SU-DHL-6 (cell line): Measurements from ENCODE around the gene CCDC136.

Experiments
- H2AFZ ChIP-seq: fragments of 200-600 bp; sonication (generic); 2 replicates; pipeline ENCODE4 v1.6.1; 2014; ENCODE audit warnings: low read depth, mild to moderate bottlenecking, moderate library complexity, mixed read lengths, antibody characterized with exemption, low read length; ENCODE audit not compliant: severe bottlenecking
- H3F3A ChIP-seq: fragments of 200-600 bp; shearing (Covaris generic); 2 replicates; pipeline ENCODE4 v1.6.0; 2016; ENCODE audit warnings: antibody characterized with exemption, mild to moderate bottlenecking; ENCODE audit not compliant: insufficient read depth
- H3K27ac ChIP-seq: fragments of 200-600 bp; sonication (generic); 2 replicates; pipeline ENCODE4 v1.5.1; 2016; ENCODE audit warnings: low read depth, mild to moderate bottlenecking, low read length, moderate library complexity, mixed read lengths
- H3K27me3 ChIP-seq: fragments of 200-600 bp; sonication (generic), shearing (Covaris generic); 2 replicates; pipeline ENCODE4 v1.6.0; 2014; ENCODE audit warnings: mild to moderate bottlenecking, low read length
- H3K36me3 ChIP-seq: fragments of 200-600 bp; sonication (generic); 2 replicates; pipeline ENCODE4 v1.6.1; 2014; ENCODE audit warnings: mild to moderate bottlenecking, low read length, mixed read lengths
- H3K4me2 ChIP-seq: fragments of 300-600, 200-600 bp; shearing (Covaris generic), sonication (generic); 2 replicates; pipeline ENCODE4 v1.6.0; 2014; ENCODE audit warnings: low read length, low read depth, mild to moderate bottlenecking; ENCODE audit not compliant: poor library complexity, severe bottlenecking
- H3K4me3 ChIP-seq: fragments of 200-600 bp; sonication (generic); 2 replicates; pipeline ENCODE4 v1.5.1; 2014; ENCODE audit warnings: antibody characterized with exemption, low read length, mild to moderate bottlenecking, mixed read lengths; ENCODE audit not compliant: insufficient read depth, poor library complexity, severe bottlenecking
- H3K79me2 ChIP-seq: fragments of 200-600 bp; sonication (generic); 2 replicates; pipeline ENCODE4 v1.6.1; 2014; ENCODE audit warnings: mild to moderate bottlenecking, low read length, moderate library complexity; ENCODE audit not compliant: insufficient read depth
- H3K9ac ChIP-seq: fragments of 200-600 bp; sonication (generic); 2 replicates; pipeline ENCODE4 v1.7.0; 2014; ENCODE audit warnings: mild to moderate bottlenecking, low read length
- H3K9me2 ChIP-seq: fragments of 200-600 bp; sonication (generic); replicated peaks from 2 replicates; pipeline ENCODE4 v1.6.1; 2014; ENCODE audit warnings: low read length; ENCODE audit not compliant: insufficient read depth
- H3K9me3 ChIP-seq: fragments of 200-600 bp; sonication (generic); 2 replicates; pipeline ENCODE4 v1.6.1; 2014; ENCODE audit warnings: low read length, mixed read lengths; ENCODE audit not compliant: insufficient read depth
- H4K20me1 ChIP-seq: fragments of 200-600 bp; sonication (generic); 2 replicates; pipeline ENCODE4 v1.6.1; 2014; ENCODE audit warnings: low read depth, mild to moderate bottlenecking, antibody characterized with exemption, low read length, moderate library complexity, mixed read lengths
- CTCF ChIP-seq: fragments of 200-600 bp; sonication (generic); IDR thresholded peaks from one replicate; pipeline ENCODE4 v1.5.1; 2017; ENCODE audit warnings: antibody characterized with exemption, mild to moderate bottlenecking, low read length, moderate library complexity; ENCODE audit not compliant: insufficient read depth, poor library complexity, severe bottlenecking
- EZH2phosphoT487 ChIP-seq: fragments of 200-600 bp; sonication (generic), shearing (Covaris generic); conservative IDR thresholded peaks from 2 replicates; pipeline ENCODE4 v1.6.1; 2018; ENCODE audit warnings: mild to moderate bottlenecking, antibody characterized with exemption, low read length, moderate library complexity, mixed read lengths

Gene CCDC136

DNA sequence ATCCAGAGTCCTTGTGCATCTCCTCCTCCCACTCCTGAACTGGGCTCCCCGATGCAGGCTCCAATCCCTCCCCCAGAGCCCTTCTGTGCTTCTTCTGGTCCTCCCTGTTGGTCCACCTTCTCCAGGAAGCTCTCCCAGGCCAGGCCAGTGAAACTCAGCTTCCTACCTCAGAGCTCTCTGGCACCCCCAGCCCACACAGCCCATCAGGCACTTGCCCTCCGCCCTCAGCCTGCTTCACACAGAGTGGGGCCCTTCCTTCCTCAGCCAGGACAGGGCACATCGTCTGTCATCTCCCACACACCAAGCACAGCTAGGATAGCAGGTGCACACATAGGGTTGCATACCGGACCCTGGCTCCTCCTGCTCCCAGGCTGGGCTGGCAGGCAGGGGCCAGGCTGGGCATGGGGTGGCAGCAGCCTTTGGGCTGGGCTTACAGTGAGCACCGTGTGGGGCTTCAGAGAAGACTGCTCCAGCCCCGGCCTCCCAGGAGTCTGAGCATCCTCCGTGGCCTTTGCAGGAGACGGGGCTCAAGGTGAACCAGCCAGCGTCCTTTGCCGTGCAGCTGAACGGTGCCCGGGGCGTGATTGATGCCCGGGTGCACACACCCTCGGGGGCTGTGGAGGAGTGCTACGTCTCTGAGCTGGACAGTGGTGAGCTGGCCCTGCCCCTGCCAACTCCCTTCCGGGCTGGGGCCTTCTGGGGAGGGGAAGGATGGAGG, 64.4 kb downstream of the CCDC136 start:
- no peak for TF ChIP-seq CTCF
- no peak for TF ChIP-seq EZH2phosphoT487
- Histone ChIP-seq H3F3A (no peaks in the 10 kb centered on the region), H3K4me3 (no peak overlapping the region), H3K9ac (no peak overlapping the region), H3K27me3 (no peaks in the 10 kb centered on the region), H3K27ac (no peak overlapping the region), H2AFZ (no peak overlapping the region), H3K36me3 (no peaks in the 10 kb centered on the region), H3K79me2 (no peaks in the 10 kb centered on the region), H3K4me2 (no peak overlapping the region), H3K9me3 (no peaks in the 10 kb centered on the region), H3K9me2 (no peaks in the 10 kb centered on the region), H4K20me1 (no peaks in the 10 kb centered on the region)

- H3F3A ChIP-seq: no peaks in the 10 kb centered on the region
- H3K4me3 ChIP-seq: no peak overlapping the region
- no peaks in the 10 kb centered on the region for H3K9me2 ChIP-seq
- H3K4me2 ChIP-seq: no peak overlapping the region
- H4K20me1 ChIP-seq: no peaks in the 10 kb centered on the region
- no peaks in the 10 kb centered on the region for H3K27me3 ChIP-seq
- H3K9me3 ChIP-seq: no peaks in the 10 kb centered on the region
- TF ChIP-seq CTCF (no peak), EZH2phosphoT487 (no peak)
- H2AFZ ChIP-seq: no peak overlapping the region
- peaks cover 8% of the 10 kb centered on the region for H3K79me2 ChIP-seq
- no peak overlapping the region for H3K9ac ChIP-seq
- H3K36me3 ChIP-seq: no peaks in the 10 kb centered on the region
- H3K27ac ChIP-seq: no peak overlapping the region
These were observed 66.8 kb downstream of the CCDC136 start for GRCh38 chr7:128858380-128859231.

DNA sequence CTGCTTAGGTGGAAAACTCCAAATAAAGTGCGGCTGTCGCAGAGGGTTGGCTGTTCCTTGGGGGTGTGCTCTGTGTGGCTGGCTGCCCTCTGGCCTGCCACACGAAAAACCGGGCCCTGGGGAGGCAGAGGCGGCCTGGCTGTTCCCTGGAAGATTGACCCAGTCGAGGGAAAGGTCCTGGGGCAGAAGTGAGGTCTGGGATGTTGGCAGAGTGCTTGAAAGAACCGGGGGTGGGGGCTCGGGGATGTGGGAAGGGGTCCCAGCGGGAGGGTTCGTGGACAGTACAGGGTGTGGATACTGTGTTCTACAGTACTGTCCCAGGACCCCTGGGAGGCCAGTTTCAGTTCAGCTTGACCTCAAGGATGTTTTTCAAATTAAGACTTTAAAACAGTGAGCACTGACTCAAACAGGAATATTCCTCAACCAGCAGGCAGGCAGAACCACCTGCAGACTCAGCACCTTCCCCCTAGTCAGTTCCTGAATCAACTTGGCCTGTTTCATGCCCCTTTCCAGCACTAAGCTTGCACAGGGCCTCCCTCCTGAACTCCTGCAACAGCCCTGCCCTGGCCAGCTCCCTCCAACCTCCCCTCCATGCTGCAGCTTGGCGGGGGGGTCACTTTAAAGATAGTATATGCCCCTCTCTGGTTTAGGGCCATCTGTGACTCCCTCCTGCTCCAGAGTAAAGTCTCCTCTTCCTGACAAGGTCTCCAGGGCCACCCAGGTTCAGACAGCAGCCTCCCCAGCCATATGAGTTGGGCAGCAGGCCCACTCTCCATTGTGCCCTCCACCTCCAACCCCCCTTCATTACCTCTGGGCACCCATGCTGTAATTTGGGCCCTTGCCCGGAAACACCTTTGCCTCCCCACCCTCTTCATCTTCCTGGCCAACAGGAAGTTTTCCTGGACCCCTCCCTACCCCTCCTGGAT, 67.7 kb downstream of the CCDC136 start:
- Histone ChIP-seq H3K36me3 (no peaks in the 10 kb centered on the region), H3K27ac (no peak overlapping the region), H3F3A (no peaks in the 10 kb centered on the region), H3K4me2 (no peak overlapping the region), H3K27me3 (no peaks in the 10 kb centered on the region), H3K79me2 (peaks cover 14% of the 10 kb centered on the region), H2AFZ (no peak overlapping the region), H3K9me2 (no peaks in the 10 kb centered on the region), H4K20me1 (no peaks in the 10 kb centered on the region), H3K4me3 (no peak overlapping the region), H3K9me3 (no peaks in the 10 kb centered on the region), H3K9ac (no peak overlapping the region)
- TF ChIP-seq EZH2phosphoT487: no peak
- no peak for TF ChIP-seq CTCF
